BLaER1 treated with 17β-estradiol and CSF1 and Interleukin-3, amounts not matched to agents 10 nM and 100 nM (cell line): ENCODE results near the gene PRRC2A.

Source experiments
- H3K27ac ChIP-seq, 11 experiments: shearing (Covaris generic); formaldehyde crosslinking; 2 replicates each; pipeline ENCODE4 v1.8.1; 2022
- H3K27me3 ChIP-seq, 11 experiments: shearing (Covaris generic); formaldehyde crosslinking; 2 replicates each; pipeline ENCODE4 v1.8.1; 2022
- H3K36me3 ChIP-seq, 11 experiments: shearing (Covaris generic); formaldehyde crosslinking; 2 replicates each; pipeline ENCODE4 v1.8.1; 2022
- H3K4me1 ChIP-seq, 10 experiments: shearing (Covaris generic); formaldehyde crosslinking; 2 replicates each; pipeline ENCODE4 v1.8.1; 2022
- H3K4me2 ChIP-seq, 11 experiments: shearing (Covaris generic); formaldehyde crosslinking; 2 replicates each; pipeline ENCODE4 v1.8.1; 2022
- H3K4me3 ChIP-seq, 10 experiments: shearing (Covaris generic); formaldehyde crosslinking; 2 replicates each; pipeline ENCODE4 v1.8.1; 2022
- H3K9ac ChIP-seq, 11 experiments: shearing (Covaris generic); formaldehyde crosslinking; 2 replicates each; pipeline ENCODE4 v1.8.1; 2022
- H3K9me3 ChIP-seq, 11 experiments: shearing (Covaris generic); formaldehyde crosslinking; replicated peaks in 1 of 11; 2 replicates each; pipeline ENCODE4 v1.8.1; 2022
- H4K20me1 ChIP-seq, 11 experiments: shearing (Covaris generic); formaldehyde crosslinking; 2 replicates each; pipeline ENCODE4 v1.8.1; 2022
- Cebpa-rat ChIP-seq, 11 experiments: shearing (Covaris generic); IDR thresholded peaks; 2 replicates each; pipeline ENCODE4 v1.8.1; 2022

Gene PRRC2A

DNA sequence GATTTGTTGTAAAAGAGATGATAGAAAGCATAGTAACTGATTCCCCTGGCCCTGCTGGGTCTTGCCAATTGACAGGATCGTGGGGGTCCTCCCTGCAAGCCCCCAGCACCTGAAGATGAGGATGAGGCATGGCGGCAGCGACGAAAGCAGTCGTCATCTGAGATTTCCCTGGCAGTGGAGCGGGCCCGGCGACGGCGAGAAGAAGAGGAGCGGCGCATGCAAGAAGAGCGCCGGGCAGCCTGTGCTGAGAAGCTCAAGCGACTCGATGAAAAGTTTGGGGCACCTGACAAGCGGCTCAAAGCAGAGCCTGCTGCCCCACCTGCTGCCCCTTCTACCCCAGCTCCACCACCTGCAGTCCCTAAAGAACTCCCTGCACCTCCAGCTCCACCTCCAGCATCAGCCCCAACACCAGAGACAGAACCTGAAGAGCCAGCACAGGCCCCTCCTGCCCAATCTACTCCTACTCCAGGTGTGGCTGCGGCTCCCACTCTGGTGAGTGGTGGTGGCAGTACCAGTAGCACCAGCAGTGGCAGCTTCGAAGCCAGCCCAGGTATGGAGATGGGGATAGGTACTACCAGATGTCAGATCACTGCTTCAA lies 7.3 kb downstream of the PRRC2A start:
- H3K27me3 ChIP-seq = no peaks in the 10 kb centered on the region
- peaks cover 95 to 100% (median 100%) of the 10 kb centered on the region in 11 experiments for H3K36me3 ChIP-seq
- H4K20me1 ChIP-seq = peaks cover 65 to 100% (median 100%) of the 10 kb centered on the region in 11 experiments; a peak in 21 of 22 replicates
- H3K9ac ChIP-seq = peak overlapping the region in 1 of 11 experiments; percentile 9; a peak in 1 of 22 replicates
- no peak overlapping the region for H3K27ac ChIP-seq
- peaks cover 0 to 15% (median 3%) of the 10 kb centered on the region in 10 experiments; a peak in 17 of 20 replicates for H3K4me1 ChIP-seq
- H3K4me3 ChIP-seq = no peak overlapping the region
- H3K9me3 ChIP-seq = no peaks in the 10 kb centered on the region
- no peak for TF ChIP-seq Cebpa-rat (IDR thresholded peaks at IDR 0.05)
- no peak overlapping the region for H3K4me2 ChIP-seq

DNA sequence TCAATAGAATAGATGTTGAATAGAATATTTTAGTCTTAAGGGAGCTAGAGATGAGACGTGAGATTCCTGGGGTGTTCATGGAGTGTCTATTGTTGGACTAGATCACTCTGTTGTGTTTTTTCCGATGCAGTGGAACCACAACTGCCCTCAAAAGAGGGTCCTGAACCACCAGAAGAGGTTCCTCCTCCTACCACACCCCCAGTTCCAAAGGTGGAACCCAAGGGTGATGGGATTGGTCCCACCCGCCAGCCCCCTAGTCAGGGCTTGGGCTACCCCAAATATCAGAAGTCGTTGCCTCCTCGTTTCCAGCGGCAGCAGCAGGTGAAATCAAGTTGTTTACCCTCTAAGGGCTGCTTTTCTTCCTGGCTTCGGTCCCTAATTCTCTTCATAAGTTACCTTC lies 8.5 kb downstream of the PRRC2A start:
- Histone ChIP-seq H3K9me3 (no peaks in the 10 kb centered on the region), H3K4me1 (peaks cover 0 to 3% (median 0%) of the 10 kb centered on the region in 10 experiments; a peak in 1 of 20 replicates), H3K36me3 (peaks cover 100% of the 10 kb centered on the region in 11 experiments), H3K27me3 (no peaks in the 10 kb centered on the region), H3K4me3 (no peak overlapping the region), H4K20me1 (peaks cover 64 to 100% (median 99%) of the 10 kb centered on the region in 11 experiments; a peak in 21 of 22 replicates), H3K4me2 (no peak overlapping the region), H3K9ac (no peak overlapping the region), H3K27ac (no peak overlapping the region)
- TF ChIP-seq Cebpa-rat (IDR thresholded peaks at IDR 0.05) = no peak

GRCh38 chr6:31630177-31630934 lies 9.8 kb downstream of the PRRC2A start:
- H3K27ac ChIP-seq = no peak overlapping the region

GRCh38 chr6:31631209-31631608 lies 10.7 kb downstream of the PRRC2A start:
- no peaks in the 10 kb centered on the region for H3K4me1 ChIP-seq
- H3K9ac ChIP-seq = peak overlapping the region in 3 of 11 experiments; percentile 15 to 29 (median 22); a peak in 2 of 22 replicates
- H3K27me3 ChIP-seq = no peaks in the 10 kb centered on the region
- no peak overlapping the region for H3K4me3 ChIP-seq
- no peak overlapping the region for H3K27ac ChIP-seq
- peaks cover 100% of the 10 kb centered on the region in 11 experiments for H3K36me3 ChIP-seq
- peaks cover 66 to 100% (median 99%) of the 10 kb centered on the region in 11 experiments; a peak in 21 of 22 replicates for H4K20me1 ChIP-seq
- H3K9me3 ChIP-seq = no peaks in the 10 kb centered on the region
- TF ChIP-seq Cebpa-rat (IDR thresholded peaks at IDR 0.05) = no peak
- no peak overlapping the region for H3K4me2 ChIP-seq

More at GRCh38 chr6:31630177-31630934, 9.8 kb downstream of the PRRC2A start:
- peak overlapping the region in 2 of 11 experiments; percentile 15 to 29; a peak in 2 of 22 replicates for H3K9ac ChIP-seq
- H4K20me1 ChIP-seq = peaks cover 63 to 100% (median 99%) of the 10 kb centered on the region in 11 experiments; a peak in 21 of 22 replicates
- H3K27me3 ChIP-seq = no peaks in the 10 kb centered on the region
- no peaks in the 10 kb centered on the region for H3K4me1 ChIP-seq
- H3K4me2 ChIP-seq = no peak overlapping the region
- H3K9me3 ChIP-seq = no peaks in the 10 kb centered on the region
- H3K4me3 ChIP-seq = no peak overlapping the region
- no peak for TF ChIP-seq Cebpa-rat (IDR thresholded peaks at IDR 0.05)
- H3K36me3 ChIP-seq = peaks cover 100% of the 10 kb centered on the region in 11 experiments

GRCh38 chr6:31631681-31632278 lies 11.3 kb downstream of the PRRC2A start:
- peaks cover 100% of the 10 kb centered on the region in 11 experiments for H3K36me3 ChIP-seq
- TF ChIP-seq Cebpa-rat (IDR thresholded peaks at IDR 0.05) = no peak
- no peaks in the 10 kb centered on the region for H3K9me3 ChIP-seq
- no peak overlapping the region for H3K4me2 ChIP-seq
- H3K27me3 ChIP-seq = no peaks in the 10 kb centered on the region
- H3K4me1 ChIP-seq = peaks cover 0 to 4% (median 0%) of the 10 kb centered on the region in 10 experiments; a peak in 2 of 20 replicates
- peak overlapping the region in 6 of 11 experiments; percentile 1 to 48 (median 34); a peak in 6 of 22 replicates for H3K9ac ChIP-seq
- no peak overlapping the region; a peak in 1 of 22 replicates for H3K27ac ChIP-seq
- H4K20me1 ChIP-seq = peaks cover 67 to 100% (median 99%) of the 10 kb centered on the region in 11 experiments; a peak in 21 of 22 replicates
- H3K4me3 ChIP-seq = no peak overlapping the region

DNA sequence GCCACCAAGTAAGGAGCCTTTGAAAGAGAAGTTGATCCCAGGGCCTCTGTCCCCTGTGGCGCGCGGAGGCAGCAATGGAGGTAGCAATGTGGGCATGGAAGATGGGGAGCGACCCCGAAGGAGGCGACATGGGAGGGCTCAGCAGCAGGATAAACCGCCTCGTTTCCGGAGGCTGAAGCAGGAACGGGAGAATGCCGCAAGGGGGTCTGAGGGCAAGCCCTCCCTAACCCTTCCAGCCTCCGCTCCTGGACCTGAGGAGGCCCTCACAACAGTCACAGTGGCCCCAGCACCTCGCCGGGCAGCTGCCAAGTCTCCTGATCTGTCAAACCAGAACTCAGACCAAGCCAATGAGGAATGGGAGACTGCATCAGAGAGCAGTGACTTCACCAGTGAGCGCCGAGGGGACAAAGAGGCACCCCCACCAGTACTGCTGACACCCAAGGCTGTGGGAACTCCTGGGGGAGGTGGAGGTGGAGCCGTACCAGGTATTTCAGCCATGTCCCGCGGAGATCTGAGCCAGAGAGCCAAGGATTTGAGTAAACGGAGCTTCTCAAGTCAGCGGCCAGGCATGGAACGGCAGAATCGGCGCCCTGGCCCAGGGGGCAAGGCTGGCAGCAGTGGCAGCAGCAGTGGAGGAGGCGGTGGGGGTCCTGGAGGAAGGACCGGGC lies 11.9 kb downstream of the PRRC2A start:
- peaks cover 72 to 100% (median 98%) of the 10 kb centered on the region in 11 experiments; a peak in 21 of 22 replicates for H4K20me1 ChIP-seq
- H3K4me2 ChIP-seq = no peak overlapping the region
- no peak overlapping the region for H3K4me3 ChIP-seq
- no peak overlapping the region; a peak in 2 of 22 replicates for H3K27ac ChIP-seq
- peaks cover 100% of the 10 kb centered on the region in 11 experiments for H3K36me3 ChIP-seq
- H3K9ac ChIP-seq = peak overlapping the region in 7 of 11 experiments; percentile 1 to 48 (median 30); a peak in 8 of 22 replicates
- no peaks in the 10 kb centered on the region for H3K9me3 ChIP-seq
- peaks cover 0 to 10% (median 0%) of the 10 kb centered on the region in 10 experiments; a peak in 3 of 20 replicates for H3K4me1 ChIP-seq
- H3K27me3 ChIP-seq = no peaks in the 10 kb centered on the region
- no peak for TF ChIP-seq Cebpa-rat (IDR thresholded peaks at IDR 0.05)

- Histone ChIP-seq H3K27ac (no peak overlapping the region), H3K4me1 (peaks cover 0 to 10% (median 0%) of the 10 kb centered on the region in 10 experiments; a peak in 3 of 20 replicates), H3K4me2 (no peak overlapping the region), H3K27me3 (no peaks in the 10 kb centered on the region), H3K9ac (peak overlapping the region in 5 of 11 experiments; percentile 1 to 41 (median 15); a peak in 4 of 22 replicates), H3K9me3 (no peaks in the 10 kb centered on the region), H3K36me3 (peaks cover 98 to 99% (median 98%) of the 10 kb centered on the region in 11 experiments), H3K4me3 (no peak overlapping the region), H4K20me1 (peaks cover 61 to 98% (median 96%) of the 10 kb centered on the region in 11 experiments; a peak in 21 of 22 replicates)
- no peak for TF ChIP-seq Cebpa-rat (IDR thresholded peaks at IDR 0.05)
These were observed 12.9 kb downstream of the PRRC2A start for GRCh38 chr6:31633447-31633846.

GRCh38 chr6:31634131-31634530 lies 13.6 kb downstream of the PRRC2A start:
- H3K27me3 ChIP-seq = no peaks in the 10 kb centered on the region
- peaks cover 59 to 98% (median 95%) of the 10 kb centered on the region in 11 experiments; a peak in 21 of 22 replicates for H4K20me1 ChIP-seq
- peaks cover 98 to 99% (median 98%) of the 10 kb centered on the region in 11 experiments for H3K36me3 ChIP-seq
- no peak overlapping the region for H3K4me2 ChIP-seq
- H3K4me3 ChIP-seq = no peak overlapping the region
- TF ChIP-seq Cebpa-rat (IDR thresholded peaks at IDR 0.05) = no peak
- no peak overlapping the region for H3K27ac ChIP-seq
- H3K9ac ChIP-seq = peak overlapping the region in 7 of 11 experiments; percentile 8 to 41 (median 20); a peak in 4 of 22 replicates
- H3K4me1 ChIP-seq = peaks cover 1 to 10% (median 3%) of the 10 kb centered on the region in 10 experiments; a peak in 12 of 20 replicates
- no peaks in the 10 kb centered on the region for H3K9me3 ChIP-seq
